WTC11 (cell line): ENCODE results near the gene YTHDC2. TPM values are rescaled to one million over a fixed set of nuclear protein-coding genes. Genes with fewer than 3 reads are reported as not detected.

Experiments
- ATAC-seq: fragments of 200-7000 bp; cut with Tn5 transposase; 2 replicates; pipeline ENCODE4 v1.10.0; 2021; ENCODE audit warnings: mild to moderate bottlenecking, moderate library complexity
- CTCF ChIA-PET: fragments of 300-600 bp; sonication (Branson Sonifier 250); formaldehyde crosslinking; loops from one replicate; lab custom pipeline; 2021; ENCODE audit warnings: antibody characterized with exemption; lab: Charles Lee
- POLR2A ChIA-PET: fragments of 350-600 bp; sonication (Branson Sonifier 250); formaldehyde crosslinking; loops from one replicate; lab custom pipeline; 2021; ENCODE audit warnings: antibody characterized with exemption; lab: Charles Lee
- DNase-seq: peaks from one replicate; pipeline ENCODE4 v3.0.0; 2021; ENCODE audit warnings: low spot score
- H3K27ac Mint-ChIP-seq: 2 replicates; pipeline ENCODE4 v1.8.0; 2021; ENCODE audit warnings: mixed read lengths
- H3K27me3 Mint-ChIP-seq: 2 replicates; pipeline ENCODE4 v1.8.0; 2021; ENCODE audit warnings: low read depth, mild to moderate bottlenecking, moderate library complexity, mixed read lengths
- H3K36me3 Mint-ChIP-seq: 2 replicates; pipeline ENCODE4 v1.8.0; 2021; ENCODE audit warnings: mixed read lengths
- H3K4me1 Mint-ChIP-seq: 2 replicates; pipeline ENCODE4 v1.8.0; 2022; ENCODE audit warnings: mixed read lengths
- H3K4me3 Mint-ChIP-seq: 2 replicates; pipeline ENCODE4 v1.8.0; 2021; ENCODE audit warnings: mild to moderate bottlenecking, moderate library complexity, mixed read lengths
- H3K9me3 Mint-ChIP-seq: 2 replicates; pipeline ENCODE4 v1.8.0; 2021; ENCODE audit warnings: mixed read lengths
- FOXK1 ChIP-seq: sonication (generic); formaldehyde crosslinking; IDR thresholded peaks from 2 replicates; pipeline ENCODE4 v1.8.0; 2022; ENCODE audit warnings: mild to moderate bottlenecking, moderate library complexity, missing genetic modification reagents
- FOXP1 ChIP-seq: sonication (generic); formaldehyde crosslinking; IDR thresholded peaks from 2 replicates; pipeline ENCODE4 v1.8.0; 2022; ENCODE audit warnings: missing genetic modification reagents, mild to moderate bottlenecking, moderate library complexity, borderline replicate concordance
- GTF2I ChIP-seq: fragments of 250-450 bp; sonication (Bioruptor Pico); conservative IDR thresholded peaks from 2 replicates; pipeline ENCODE4 v1.4.0; 2021; ENCODE audit warnings: mild to moderate bottlenecking
- JUN ChIP-seq: sonication (generic); formaldehyde crosslinking; IDR thresholded peaks from 2 replicates; pipeline ENCODE4 v1.8.0; 2023; ENCODE audit warnings: mild to moderate bottlenecking, missing genetic modification reagents
- MYBL2 ChIP-seq: sonication (generic); formaldehyde crosslinking; IDR thresholded peaks from 2 replicates; pipeline ENCODE4 v1.8.1; 2023; ENCODE audit warnings: mild to moderate bottlenecking, moderate library complexity, missing genetic modification reagents
- RELA ChIP-seq: sonication (generic); formaldehyde crosslinking; IDR thresholded peaks from 2 replicates; pipeline ENCODE4 v1.8.1; 2022; ENCODE audit warnings: missing genetic modification reagents, mild to moderate bottlenecking, borderline replicate concordance
- SOX15 ChIP-seq: fragments of 250-450 bp; sonication (Bioruptor Pico); IDR thresholded peaks from 2 replicates; pipeline ENCODE4 v1.9.0; 2021; ENCODE audit warnings: mild to moderate bottlenecking
- ZBTB21 ChIP-seq: sonication (generic); formaldehyde crosslinking; IDR thresholded peaks from 2 replicates; pipeline ENCODE4 v1.8.1; 2023; ENCODE audit warnings: mild to moderate bottlenecking, missing genetic modification reagents, borderline replicate concordance
- total RNA-seq: library from RNA; stranded (reverse); gene quantifications from 3 replicates; pipeline ENCODE4 v1.2.3, GENCODE V29; 2021
- TF ChIP-seq, protein P1 (sequence below): fragments of 250-450 bp; sonication (Bioruptor Pico); IDR thresholded peaks from 2 replicates; pipeline ENCODE4 v1.9.0; 2021; ENCODE audit warnings: mild to moderate bottlenecking, borderline replicate concordance
- TF ChIP-seq, protein P2 (sequence below): sonication (generic); formaldehyde crosslinking; IDR thresholded peaks from 2 replicates; pipeline ENCODE4 v1.8.0; 2022; ENCODE audit warnings: mild to moderate bottlenecking, missing genetic modification reagents
- TF ChIP-seq, protein P3 (sequence below): sonication (generic); formaldehyde crosslinking; IDR thresholded peaks from 2 replicates; pipeline ENCODE4 v1.8.1; 2023; ENCODE audit warnings: mild to moderate bottlenecking, missing genetic modification reagents, borderline replicate concordance
- TF ChIP-seq, protein P4 (sequence below): sonication (generic); formaldehyde crosslinking; IDR thresholded peaks from 2 replicates; pipeline ENCODE4 v1.8.1; 2023; ENCODE audit warnings: mild to moderate bottlenecking, missing genetic modification reagents

The YTHDC2 gene
- total RNA-seq, 1 experiment from 2014 or later: 21.6 TPM

DNA sequence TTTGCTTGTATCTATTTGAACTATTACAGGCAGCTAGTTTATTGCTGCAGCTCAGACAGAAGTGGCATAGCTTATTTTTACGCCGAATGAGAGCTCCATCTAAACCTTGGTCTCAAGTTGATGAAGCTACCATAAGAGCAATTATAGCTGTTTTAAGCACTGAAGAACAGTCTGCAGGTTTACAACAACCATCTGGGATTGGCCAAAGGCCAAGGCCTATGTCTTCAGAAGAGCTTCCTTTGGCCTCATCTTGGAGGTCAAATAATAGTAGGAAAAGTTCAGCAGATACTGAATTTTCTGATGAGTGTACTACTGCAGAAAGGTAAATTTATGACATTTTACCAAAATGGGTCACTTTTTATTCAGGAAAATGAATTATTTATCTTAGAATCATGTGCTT is 67.9 kb downstream of the YTHDC2 start:
- H3K9me3 Mint-ChIP-seq: no peaks in the 10 kb centered on the region
- H3K4me3 Mint-ChIP-seq: no peak overlapping the region
- TF ChIP-seq JUN (no peak), MYBL2 (CRISPR knock-in tag) (no peak), SOX15 (CRISPR knock-in tag) (no peak), FOXK1 (CRISPR knock-in tag) (no peak)
- TF ChIP-seq, protein P1, sequence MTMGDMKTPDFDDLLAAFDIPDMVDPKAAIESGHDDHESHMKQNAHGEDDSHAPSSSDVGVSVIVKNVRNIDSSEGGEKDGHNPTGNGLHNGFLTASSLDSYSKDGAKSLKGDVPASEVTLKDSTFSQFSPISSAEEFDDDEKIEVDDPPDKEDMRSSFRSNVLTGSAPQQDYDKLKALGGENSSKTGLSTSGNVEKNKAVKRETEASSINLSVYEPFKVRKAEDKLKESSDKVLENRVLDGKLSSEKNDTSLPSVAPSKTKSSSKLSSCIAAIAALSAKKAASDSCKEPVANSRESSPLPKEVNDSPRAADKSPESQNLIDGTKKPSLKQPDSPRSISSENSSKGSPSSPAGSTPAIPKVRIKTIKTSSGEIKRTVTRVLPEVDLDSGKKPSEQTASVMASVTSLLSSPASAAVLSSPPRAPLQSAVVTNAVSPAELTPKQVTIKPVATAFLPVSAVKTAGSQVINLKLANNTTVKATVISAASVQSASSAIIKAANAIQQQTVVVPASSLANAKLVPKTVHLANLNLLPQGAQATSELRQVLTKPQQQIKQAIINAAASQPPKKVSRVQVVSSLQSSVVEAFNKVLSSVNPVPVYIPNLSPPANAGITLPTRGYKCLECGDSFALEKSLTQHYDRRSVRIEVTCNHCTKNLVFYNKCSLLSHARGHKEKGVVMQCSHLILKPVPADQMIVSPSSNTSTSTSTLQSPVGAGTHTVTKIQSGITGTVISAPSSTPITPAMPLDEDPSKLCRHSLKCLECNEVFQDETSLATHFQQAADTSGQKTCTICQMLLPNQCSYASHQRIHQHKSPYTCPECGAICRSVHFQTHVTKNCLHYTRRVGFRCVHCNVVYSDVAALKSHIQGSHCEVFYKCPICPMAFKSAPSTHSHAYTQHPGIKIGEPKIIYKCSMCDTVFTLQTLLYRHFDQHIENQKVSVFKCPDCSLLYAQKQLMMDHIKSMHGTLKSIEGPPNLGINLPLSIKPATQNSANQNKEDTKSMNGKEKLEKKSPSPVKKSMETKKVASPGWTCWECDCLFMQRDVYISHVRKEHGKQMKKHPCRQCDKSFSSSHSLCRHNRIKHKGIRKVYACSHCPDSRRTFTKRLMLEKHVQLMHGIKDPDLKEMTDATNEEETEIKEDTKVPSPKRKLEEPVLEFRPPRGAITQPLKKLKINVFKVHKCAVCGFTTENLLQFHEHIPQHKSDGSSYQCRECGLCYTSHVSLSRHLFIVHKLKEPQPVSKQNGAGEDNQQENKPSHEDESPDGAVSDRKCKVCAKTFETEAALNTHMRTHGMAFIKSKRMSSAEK (CRISPR knock-in tag): no peak
- TF ChIP-seq, protein P2, sequence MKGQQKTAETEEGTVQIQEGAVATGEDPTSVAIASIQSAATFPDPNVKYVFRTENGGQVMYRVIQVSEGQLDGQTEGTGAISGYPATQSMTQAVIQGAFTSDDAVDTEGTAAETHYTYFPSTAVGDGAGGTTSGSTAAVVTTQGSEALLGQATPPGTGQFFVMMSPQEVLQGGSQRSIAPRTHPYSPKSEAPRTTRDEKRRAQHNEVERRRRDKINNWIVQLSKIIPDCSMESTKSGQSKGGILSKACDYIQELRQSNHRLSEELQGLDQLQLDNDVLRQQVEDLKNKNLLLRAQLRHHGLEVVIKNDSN (CRISPR knock-in tag): no peak
- TF ChIP-seq, protein P3, sequence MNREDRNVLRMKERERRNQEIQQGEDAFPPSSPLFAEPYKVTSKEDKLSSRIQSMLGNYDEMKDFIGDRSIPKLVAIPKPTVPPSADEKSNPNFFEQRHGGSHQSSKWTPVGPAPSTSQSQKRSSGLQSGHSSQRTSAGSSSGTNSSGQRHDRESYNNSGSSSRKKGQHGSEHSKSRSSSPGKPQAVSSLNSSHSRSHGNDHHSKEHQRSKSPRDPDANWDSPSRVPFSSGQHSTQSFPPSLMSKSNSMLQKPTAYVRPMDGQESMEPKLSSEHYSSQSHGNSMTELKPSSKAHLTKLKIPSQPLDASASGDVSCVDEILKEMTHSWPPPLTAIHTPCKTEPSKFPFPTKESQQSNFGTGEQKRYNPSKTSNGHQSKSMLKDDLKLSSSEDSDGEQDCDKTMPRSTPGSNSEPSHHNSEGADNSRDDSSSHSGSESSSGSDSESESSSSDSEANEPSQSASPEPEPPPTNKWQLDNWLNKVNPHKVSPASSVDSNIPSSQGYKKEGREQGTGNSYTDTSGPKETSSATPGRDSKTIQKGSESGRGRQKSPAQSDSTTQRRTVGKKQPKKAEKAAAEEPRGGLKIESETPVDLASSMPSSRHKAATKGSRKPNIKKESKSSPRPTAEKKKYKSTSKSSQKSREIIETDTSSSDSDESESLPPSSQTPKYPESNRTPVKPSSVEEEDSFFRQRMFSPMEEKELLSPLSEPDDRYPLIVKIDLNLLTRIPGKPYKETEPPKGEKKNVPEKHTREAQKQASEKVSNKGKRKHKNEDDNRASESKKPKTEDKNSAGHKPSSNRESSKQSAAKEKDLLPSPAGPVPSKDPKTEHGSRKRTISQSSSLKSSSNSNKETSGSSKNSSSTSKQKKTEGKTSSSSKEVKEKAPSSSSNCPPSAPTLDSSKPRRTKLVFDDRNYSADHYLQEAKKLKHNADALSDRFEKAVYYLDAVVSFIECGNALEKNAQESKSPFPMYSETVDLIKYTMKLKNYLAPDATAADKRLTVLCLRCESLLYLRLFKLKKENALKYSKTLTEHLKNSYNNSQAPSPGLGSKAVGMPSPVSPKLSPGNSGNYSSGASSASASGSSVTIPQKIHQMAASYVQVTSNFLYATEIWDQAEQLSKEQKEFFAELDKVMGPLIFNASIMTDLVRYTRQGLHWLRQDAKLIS (CRISPR knock-in tag): no peak
- no peaks in the 10 kb centered on the region; the same call in 1 of the 2 replicates for H3K36me3 Mint-ChIP-seq
- ChIA-PET CTCF (no interaction called here), POLR2A (no interaction called here)
- H3K27ac Mint-ChIP-seq: no peak overlapping the region
- no peak for ATAC-seq
- H3K4me1 Mint-ChIP-seq: no peaks in the 10 kb centered on the region
- DNase-seq: no peak
- no peaks in the 10 kb centered on the region for H3K27me3 Mint-ChIP-seq

DNA sequence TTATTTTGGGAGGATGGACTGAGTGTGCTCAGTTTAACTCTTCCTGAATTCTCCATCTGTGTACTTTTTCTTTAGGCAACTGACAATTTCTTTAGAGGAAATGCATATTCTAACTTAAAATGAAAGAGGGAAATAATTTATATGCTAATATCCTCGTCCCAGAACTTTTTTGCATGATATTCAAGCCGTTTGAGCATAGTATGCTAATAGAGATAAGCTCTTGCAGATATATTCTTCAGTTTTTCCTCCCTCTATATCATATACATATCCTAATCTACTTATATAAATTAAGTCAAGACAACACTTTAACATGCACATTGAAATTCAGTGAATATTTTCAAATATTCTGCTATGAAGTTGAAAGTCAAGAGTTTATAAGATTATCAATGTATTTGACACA is 84.7 kb downstream of the YTHDC2 start:
- POLR2A ChIA-PET: interaction anchor here (1.0 kb wide), 1 partner anchor 8 kb away, joined by 3 read pairs; no protein-coding TSS in a partner anchor
- no peak overlapping the region for H3K27ac Mint-ChIP-seq
- H3K36me3 Mint-ChIP-seq: no peaks in the 10 kb centered on the region
- ATAC-seq: no peak
- no peaks in the 10 kb centered on the region for H3K27me3 Mint-ChIP-seq
- no peak for TF ChIP-seq FOXP1 (CRISPR knock-in tag)
- TF ChIP-seq RELA (CRISPR knock-in tag): no peak
- no peak for TF ChIP-seq GTF2I (CRISPR knock-in tag)
- TF ChIP-seq, protein P4, sequence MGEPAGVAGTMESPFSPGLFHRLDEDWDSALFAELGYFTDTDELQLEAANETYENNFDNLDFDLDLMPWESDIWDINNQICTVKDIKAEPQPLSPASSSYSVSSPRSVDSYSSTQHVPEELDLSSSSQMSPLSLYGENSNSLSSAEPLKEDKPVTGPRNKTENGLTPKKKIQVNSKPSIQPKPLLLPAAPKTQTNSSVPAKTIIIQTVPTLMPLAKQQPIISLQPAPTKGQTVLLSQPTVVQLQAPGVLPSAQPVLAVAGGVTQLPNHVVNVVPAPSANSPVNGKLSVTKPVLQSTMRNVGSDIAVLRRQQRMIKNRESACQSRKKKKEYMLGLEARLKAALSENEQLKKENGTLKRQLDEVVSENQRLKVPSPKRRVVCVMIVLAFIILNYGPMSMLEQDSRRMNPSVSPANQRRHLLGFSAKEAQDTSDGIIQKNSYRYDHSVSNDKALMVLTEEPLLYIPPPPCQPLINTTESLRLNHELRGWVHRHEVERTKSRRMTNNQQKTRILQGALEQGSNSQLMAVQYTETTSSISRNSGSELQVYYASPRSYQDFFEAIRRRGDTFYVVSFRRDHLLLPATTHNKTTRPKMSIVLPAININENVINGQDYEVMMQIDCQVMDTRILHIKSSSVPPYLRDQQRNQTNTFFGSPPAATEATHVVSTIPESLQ (CRISPR knock-in tag): no peak
- TF ChIP-seq ZBTB21 (CRISPR knock-in tag): no peak
- TF ChIP-seq, all 79 proteins: peak for 0
- H3K4me3 Mint-ChIP-seq: no peak overlapping the region
- H3K4me1 Mint-ChIP-seq: peaks cover 25% of the 10 kb centered on the region
- no peak for DNase-seq
- CTCF ChIA-PET: no interaction called here
- no peaks in the 10 kb centered on the region for H3K9me3 Mint-ChIP-seq
